Gastrocnemius medialis (tissue), 4 donors: ENCODE results near the gene DHRS4. TPM values are rescaled to one million over a fixed set of nuclear protein-coding genes. Genes with fewer than 3 reads are reported as not detected.
"Not testable (repeated sequence)": the region's sequence is repeated elsewhere in the genome, so short reads cannot be mapped to it uniquely, and the experiment has no call there.

Source experiments
- ATAC-seq, 2 donors: fragments of 150-250 bp; one replicate each; pipeline ENCODE4 v1.9.1; 2016
- DNase-seq, 2 donors: peaks; one replicate each; pipeline ENCODE4 v3.0.0-alpha.2; 2019
- H3K27ac ChIP-seq, 4 donors: fragments of 200-600 bp; sonication (generic); 1 replicate in 1 of 4; 2 replicates in 3 of 4; pipeline ENCODE4 v1.5.1; 2016 to 2018; ENCODE audit warnings: mild to moderate bottlenecking in 2 of 4, moderate library complexity in 1 of 4
- H3K27me3 ChIP-seq, 3 donors: fragments of 200-600 bp; sonication (generic) in 2 of 3; 1 replicate in 1 of 3; 2 replicates in 2 of 3; pipeline versions ENCODE4 v1.5.1 to v1.6.0; 2016 to 2019; ENCODE audit warnings: mild to moderate bottlenecking in 1 of 3, moderate library complexity in 1 of 3
- H3K36me3 ChIP-seq, 2 donors: fragments of 200-600 bp; sonication (generic) in 1 of 2; one replicate each; pipeline ENCODE4 v1.5.1; 2017 to 2018
- H3K4me1 ChIP-seq, 2 donors: fragments of 200-600 bp; sonication (generic) in 1 of 2; one replicate each; pipeline ENCODE4 v1.5.1; 2016 to 2017; ENCODE audit warnings: mild to moderate bottlenecking in 2 of 2
- H3K4me3 ChIP-seq, 4 donors: fragments of 200-600 bp; sonication (generic) in 3 of 4; 1 replicate in 1 of 4; 2 replicates in 3 of 4; pipeline ENCODE4 v1.5.1; 2016 to 2019; ENCODE audit warnings: mild to moderate bottlenecking in 2 of 4
- H3K9me3 ChIP-seq, 3 donors: fragments of 200-600 bp; sonication (generic) in 2 of 3; 1 replicate in 1 of 3; 2 replicates in 2 of 3; pipeline ENCODE4 v1.5.1; 2016 to 2019
- CTCF ChIP-seq, 5 experiments: fragments of 450-650 bp in 3 of 5; fragments of 200-600 bp in 2 of 5; sonication (generic) in 2 of 5; IDR thresholded peaks in 4 of 5; conservative IDR thresholded peaks in 1 of 5; 1 replicate in 4 of 5; 2 replicates in 1 of 5; pipeline ENCODE4 v1.5.1; 2016 to 2019; ENCODE audit warnings: antibody characterized with exemption in 5 of 5, mild to moderate bottlenecking in 3 of 5, moderate library complexity in 3 of 5
- POLR2A ChIP-seq, 2 donors: fragments of 450-650 bp; IDR thresholded peaks; one replicate each; pipeline ENCODE4 v1.6.1; 2017; ENCODE audit warnings: antibody characterized with exemption in 2 of 2, mild to moderate bottlenecking in 2 of 2, moderate library complexity in 2 of 2
- in situ Hi-C, 4 donors: fragments of 200-750 bp; cut with MboI; loops; one replicate each; pipeline versions ENCODE4 v1.15.0 to v1.8.0; 2017; ENCODE audit warnings: low sequenced_read_pairs in 4 of 4
- intact Hi-C: fragments of 100-400 bp; cut with DNase I; formaldehyde crosslinking; loops from one replicate; pipeline ENCODE4 v1.15.1; 2023; ENCODE audit warnings: low total_unique reads
- total RNA-seq, 4 donors: library from RNA; depleted of rRNA; stranded (reverse); fragments of >200 nt; gene quantifications; one replicate each; pipeline versions ENCODE4 v1.1.0 to v1.2.3, GENCODE V29; 2016

The DHRS4 gene
- total RNA-seq, 4 donors from 2014 or later, result 26.0 to 56.2 (median 44.1) TPM

- not testable (repeated sequence) for H3K36me3 ChIP-seq, ATAC-seq
Observed at GRCh38 chr14:24001078-24001477, 47.5 kb downstream of the DHRS4 start.

DNA sequence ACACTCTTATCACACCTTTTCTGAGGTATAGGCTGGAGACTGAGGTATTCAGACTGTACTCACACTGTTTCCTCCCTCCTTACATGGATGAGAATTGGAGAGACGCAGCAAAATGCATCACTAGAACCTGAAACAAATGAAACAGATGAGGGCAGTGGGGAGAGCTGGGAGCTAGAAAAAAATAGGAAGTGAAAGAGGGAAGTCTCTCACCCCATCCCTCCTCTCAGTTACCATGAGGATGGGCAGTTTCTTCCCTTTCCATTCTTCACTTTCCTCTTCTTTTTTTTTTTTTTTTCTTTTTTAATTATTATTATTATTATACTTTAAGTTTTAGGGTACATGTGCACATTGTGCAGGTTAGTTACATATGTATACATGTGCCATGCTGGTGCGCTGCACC lies 48.1 kb downstream of the DHRS4 start:
- DNase-seq, ATAC-seq, intact Hi-C loops, H3K9me3 ChIP-seq, H3K36me3 ChIP-seq, H3K4me3 ChIP-seq, H3K4me1 ChIP-seq, H3K27ac ChIP-seq, H3K27me3 ChIP-seq, in situ Hi-C loops: not testable (repeated sequence)

More at GRCh38 chr14:24001078-24001477, 47.5 kb downstream of the DHRS4 start:
- H3K27ac ChIP-seq, H3K4me1 ChIP-seq, DNase-seq, H3K27me3 ChIP-seq, intact Hi-C loops, H3K9me3 ChIP-seq, H3K4me3 ChIP-seq, in situ Hi-C loops: not testable (repeated sequence)

GRCh38 chr14:24006471-24006816 lies 52.9 kb downstream of the DHRS4 start:
- H3K4me1 ChIP-seq, DNase-seq, intact Hi-C loops, in situ Hi-C loops, H3K36me3 ChIP-seq, H3K27me3 ChIP-seq, H3K9me3 ChIP-seq: not testable (repeated sequence)
- ATAC-seq, result peak; percentile 48 to 59
- H3K27ac ChIP-seq, result peak overlapping the region in 3 of 4 donors; percentile 35 to 63 (median 62)
- peak overlapping the region; percentile 38 to 55 (median 46) for H3K4me3 ChIP-seq

- H3K36me3 ChIP-seq, in situ Hi-C loops, intact Hi-C loops, H3K4me1 ChIP-seq, H3K9me3 ChIP-seq, H3K27me3 ChIP-seq: not testable (repeated sequence)
- ATAC-seq, result peak; percentile 76 to 87
- Histone ChIP-seq H3K4me3 (peak overlapping the region; percentile 38 to 55 (median 46)), H3K27ac (peak overlapping the region in 3 of 4 donors; percentile 35 to 63 (median 62))
- DNase-seq, result peak in 1 of 2 donors; percentile 43
Observed at GRCh38 chr14:24006817-24007652, 53.5 kb downstream of the DHRS4 start.

DNA sequence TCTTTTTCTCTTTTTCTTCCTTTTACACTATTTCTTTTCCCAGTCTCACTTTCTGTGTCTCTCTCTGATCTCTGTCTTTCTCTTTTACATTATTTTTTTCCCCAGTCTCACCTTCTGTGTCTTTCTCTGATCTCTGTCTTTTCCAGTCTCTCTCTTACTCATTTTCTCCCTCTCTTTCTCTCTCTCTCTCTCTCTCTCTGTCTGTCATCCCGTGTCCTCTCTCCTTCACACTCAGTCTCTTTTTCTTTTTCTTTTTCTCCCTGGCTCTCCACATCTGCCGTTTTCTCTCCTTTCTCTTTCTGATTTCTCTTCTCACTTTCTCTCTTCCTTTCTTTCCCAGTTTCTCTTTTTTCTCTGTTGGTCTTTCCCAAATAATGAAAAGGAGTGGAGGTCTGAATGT lies 57.5 kb downstream of the DHRS4 start:
- ATAC-seq (no peak), DNase-seq (no peak)
- Histone ChIP-seq H3K9me3 (no peaks in the 10 kb centered on the region), H3K36me3 (no peaks in the 10 kb centered on the region), H3K27me3 (no peaks in the 10 kb centered on the region), H3K4me3 (no peak overlapping the region), H3K4me1 (peaks cover 4 to 5% of the 10 kb centered on the region in 2 donors), H3K27ac (no peak overlapping the region)
- TF ChIP-seq CTCF (IDR thresholded peaks at IDR 0.05 in 4 of 5, conservative IDR thresholded peaks at IDR 0.05 in 1 of 5) (no peak), POLR2A (IDR thresholded peaks at IDR 0.05) (no peak)
- in situ Hi-C loops (no loop called here), intact Hi-C loops (loop anchor here (5.0 kb wide), 1 partner anchor 41 kb away; the partner anchor contains the start of gene CARMIL3)

GRCh38 chr14:24012726-24013273 lies 59.2 kb downstream of the DHRS4 start:
- DNase-seq, ATAC-seq, H3K36me3 ChIP-seq, H3K4me1 ChIP-seq, in situ Hi-C loops, H3K27ac ChIP-seq, H3K9me3 ChIP-seq, H3K27me3 ChIP-seq, H3K4me3 ChIP-seq: not testable (repeated sequence)
- intact Hi-C loops, result loop anchor here (5.0 kb wide), 1 partner anchor 40 kb away; the partner anchor contains the start of gene CARMIL3
